COLO829 (cell line): ENCODE data around the gene GARS1.
A peak's percentile ranks its signal among the peaks of the same experiment; 100 is the strongest.
"Not testable (repeated sequence)": the region's sequence is repeated elsewhere in the genome, so short reads cannot be mapped to it uniquely, and the experiment has no call there.

Experiments
- DNase-seq: peaks from one replicate; pipeline ENCODE4 v3.0.0; 2012; ENCODE audit warnings: low spot score

The GARS1 gene, protein sequence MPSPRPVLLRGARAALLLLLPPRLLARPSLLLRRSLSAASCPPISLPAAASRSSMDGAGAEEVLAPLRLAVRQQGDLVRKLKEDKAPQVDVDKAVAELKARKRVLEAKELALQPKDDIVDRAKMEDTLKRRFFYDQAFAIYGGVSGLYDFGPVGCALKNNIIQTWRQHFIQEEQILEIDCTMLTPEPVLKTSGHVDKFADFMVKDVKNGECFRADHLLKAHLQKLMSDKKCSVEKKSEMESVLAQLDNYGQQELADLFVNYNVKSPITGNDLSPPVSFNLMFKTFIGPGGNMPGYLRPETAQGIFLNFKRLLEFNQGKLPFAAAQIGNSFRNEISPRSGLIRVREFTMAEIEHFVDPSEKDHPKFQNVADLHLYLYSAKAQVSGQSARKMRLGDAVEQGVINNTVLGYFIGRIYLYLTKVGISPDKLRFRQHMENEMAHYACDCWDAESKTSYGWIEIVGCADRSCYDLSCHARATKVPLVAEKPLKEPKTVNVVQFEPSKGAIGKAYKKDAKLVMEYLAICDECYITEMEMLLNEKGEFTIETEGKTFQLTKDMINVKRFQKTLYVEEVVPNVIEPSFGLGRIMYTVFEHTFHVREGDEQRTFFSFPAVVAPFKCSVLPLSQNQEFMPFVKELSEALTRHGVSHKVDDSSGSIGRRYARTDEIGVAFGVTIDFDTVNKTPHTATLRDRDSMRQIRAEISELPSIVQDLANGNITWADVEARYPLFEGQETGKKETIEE

DNA sequence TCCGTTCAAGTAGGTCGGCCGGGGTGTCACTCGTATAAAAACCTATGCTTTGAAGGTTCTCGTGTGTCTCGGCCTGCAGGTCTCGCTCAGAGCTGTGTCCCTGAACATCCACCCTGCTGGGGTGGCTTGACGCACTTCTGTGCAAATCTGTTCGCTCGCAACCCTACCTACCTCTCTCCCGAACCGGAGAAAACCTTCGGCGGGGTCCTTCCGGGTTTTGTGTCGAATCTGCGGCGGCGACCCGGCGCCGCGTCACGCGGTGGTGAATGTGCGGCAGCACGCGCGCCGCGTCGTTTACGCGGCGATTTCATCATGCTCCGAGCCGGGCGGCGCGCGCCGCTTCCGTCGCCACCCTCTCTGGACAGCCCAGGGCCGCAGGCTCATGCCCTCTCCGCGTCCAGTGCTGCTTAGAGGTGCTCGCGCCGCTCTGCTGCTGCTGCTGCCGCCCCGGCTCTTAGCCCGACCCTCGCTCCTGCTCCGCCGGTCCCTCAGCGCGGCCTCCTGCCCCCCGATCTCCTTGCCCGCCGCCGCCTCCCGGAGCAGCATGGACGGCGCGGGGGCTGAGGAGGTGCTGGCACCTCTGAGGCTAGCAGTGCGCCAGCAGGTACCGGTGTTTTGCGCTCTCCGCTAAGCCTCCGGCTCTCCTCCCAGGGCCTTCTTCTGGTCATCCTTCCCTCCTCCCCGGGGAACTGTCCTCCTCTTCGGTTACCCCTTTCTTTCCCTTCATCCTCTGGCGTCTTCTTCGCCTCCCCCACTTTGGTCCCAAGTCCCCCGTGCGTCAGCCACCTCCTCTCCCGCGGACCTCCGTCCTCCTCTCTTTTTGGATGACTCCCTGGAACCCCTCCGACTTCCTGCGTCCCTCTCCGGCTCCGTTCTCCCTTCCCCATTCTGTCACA, at the start of gene GARS1:
GARS1 (plus strand) TSS at position 339 of the 896 bp plus-strand sequence; CDS start at position 383, 44 bp downstream.
- DNase-seq, result peak; percentile 89

DNA sequence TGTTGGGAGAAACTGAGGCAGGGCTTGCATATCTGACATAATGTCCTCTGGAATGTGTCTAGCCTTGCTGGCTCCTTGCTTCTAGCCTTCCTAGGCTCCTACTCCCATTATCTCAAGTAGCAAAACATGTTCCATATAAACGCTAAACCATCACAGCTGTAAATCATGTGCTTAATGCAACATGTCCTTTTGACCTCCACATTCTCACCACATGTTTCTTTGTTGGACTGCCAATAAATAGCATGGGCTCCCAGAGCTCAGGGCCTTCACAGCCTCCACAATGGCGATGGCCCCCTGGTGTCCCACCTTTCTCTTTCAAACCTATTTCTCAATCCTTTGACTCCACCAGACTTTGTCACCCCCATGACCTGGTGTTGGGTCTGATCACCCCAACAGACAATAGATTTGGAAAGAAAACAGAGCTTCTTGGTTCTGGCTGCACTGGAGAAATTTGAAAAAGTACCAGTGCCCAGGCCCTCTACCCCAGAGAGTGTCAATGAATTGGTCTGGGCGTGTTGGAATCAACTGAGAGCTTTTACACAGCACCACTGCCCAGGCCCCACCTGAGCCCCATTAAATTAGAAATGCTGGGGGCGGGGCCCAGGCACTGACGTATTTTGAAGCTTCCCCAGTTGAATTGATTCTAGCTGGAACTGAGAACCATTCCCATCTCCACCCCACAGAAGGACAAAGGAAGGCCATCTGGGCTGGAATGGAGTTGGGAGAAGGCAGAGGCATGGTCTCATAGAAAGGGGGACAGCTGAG, 48.7 kb upstream of the GARS1 start:
- DNase-seq, result no peak

DNA sequence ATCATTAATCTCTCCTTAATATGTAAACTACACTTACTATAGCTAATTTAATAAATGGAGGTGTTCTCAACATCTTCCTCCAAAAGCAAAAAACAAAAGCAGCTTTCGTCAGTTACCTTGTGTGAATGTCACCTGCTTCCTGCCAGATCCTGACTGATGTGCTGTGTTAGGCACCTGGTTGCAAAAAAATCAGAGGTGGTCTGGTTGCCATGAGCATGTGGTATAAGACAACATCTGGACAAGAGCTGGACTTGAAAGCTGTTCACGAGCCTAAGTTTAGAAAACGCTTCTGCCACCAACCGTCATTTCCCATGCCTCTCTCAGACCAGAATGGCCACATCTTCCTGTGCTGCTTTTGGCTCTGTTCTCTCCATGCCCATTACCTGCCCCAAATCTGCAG, 48.1 kb upstream of the GARS1 start:
- DNase-seq, result no peak

DNA sequence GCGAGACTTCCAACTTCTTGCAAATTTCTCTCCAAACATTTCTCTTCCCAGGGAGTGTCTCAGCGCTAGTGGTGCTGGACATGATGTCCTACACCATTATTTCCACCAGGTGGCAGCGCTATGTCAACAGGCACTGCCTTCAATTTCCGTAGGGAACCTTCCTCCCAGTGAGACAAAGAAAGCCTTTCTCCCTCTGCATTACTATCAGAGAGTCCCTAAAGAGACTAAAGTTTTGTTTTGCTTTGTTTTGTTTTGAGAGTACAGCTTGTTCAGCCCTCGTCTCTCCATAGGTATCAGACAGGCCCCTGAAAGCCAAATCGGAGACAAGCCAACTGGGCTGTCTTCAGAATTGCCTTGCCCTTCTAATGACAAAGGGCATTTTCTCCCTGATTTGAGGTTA, 45.8 kb upstream of the GARS1 start:
- DNase-seq, result peak; percentile 96

DNA sequence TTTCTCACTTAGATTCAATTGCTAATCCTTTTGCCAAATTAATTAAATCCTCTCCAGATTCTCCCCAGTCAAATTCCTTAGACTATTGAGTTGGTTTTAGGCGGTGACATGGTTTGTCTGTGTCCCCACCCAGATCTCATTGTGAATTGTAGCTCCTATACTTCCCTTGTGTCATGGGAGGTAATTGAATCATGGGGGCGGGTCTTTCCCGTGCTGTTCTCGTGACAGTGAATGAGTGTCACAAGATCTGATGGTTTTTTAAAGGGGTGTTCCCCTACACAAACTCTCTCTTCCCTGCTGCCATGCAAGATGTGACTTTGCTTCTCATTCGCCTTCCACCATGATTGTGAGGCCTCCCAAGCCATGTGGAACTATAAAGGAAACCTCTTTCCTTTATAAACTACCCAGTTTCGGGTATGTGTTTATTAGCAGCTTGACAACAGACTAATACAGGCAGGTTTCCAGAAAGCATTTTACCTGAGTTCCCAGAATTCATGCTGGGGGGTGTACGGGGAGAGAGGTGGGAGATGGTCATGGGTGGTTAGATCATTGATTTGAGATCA, 44.7 kb upstream of the GARS1 start:
- DNase-seq, result peak; percentile 73

DNA sequence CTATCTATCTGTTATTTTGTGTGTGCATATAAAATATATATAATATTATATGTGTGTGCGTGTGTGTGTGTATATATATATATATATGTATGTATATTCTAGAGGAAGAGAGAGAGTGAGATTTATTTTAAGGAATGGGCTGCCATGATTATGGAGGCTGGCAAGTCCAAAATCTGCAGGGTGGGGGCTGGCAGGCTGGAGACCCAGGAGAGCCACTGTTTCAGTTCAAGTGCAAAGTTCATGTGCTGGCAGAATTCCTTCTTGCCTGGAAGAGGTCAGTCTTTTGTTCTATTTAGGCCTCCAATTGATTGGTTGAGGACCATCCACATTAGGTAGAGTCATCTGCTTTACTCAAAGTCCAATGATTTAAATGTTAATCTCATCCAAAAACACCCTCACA, 42.3 kb upstream of the GARS1 start:
- no peak for DNase-seq

DNA sequence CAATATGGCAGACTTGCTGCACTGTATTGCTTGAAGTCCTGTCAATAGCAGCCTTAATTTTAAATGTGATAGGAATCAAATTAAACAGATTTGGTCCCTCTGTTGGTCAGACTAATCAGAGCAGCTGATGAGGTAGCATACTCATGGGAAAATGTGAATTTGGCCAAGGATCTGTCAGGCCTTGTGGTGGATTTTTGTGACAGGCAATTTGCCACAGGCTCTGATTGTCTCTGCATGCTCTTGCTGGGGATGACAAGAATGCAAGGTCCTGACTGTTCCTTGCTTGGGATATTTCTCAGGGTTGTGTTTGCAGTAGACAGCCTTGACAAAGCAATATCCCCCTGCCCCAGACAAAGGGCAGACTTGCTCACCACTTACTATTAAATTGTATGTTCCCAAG, 41.5 kb upstream of the GARS1 start:
- DNase-seq, result no peak

DNA sequence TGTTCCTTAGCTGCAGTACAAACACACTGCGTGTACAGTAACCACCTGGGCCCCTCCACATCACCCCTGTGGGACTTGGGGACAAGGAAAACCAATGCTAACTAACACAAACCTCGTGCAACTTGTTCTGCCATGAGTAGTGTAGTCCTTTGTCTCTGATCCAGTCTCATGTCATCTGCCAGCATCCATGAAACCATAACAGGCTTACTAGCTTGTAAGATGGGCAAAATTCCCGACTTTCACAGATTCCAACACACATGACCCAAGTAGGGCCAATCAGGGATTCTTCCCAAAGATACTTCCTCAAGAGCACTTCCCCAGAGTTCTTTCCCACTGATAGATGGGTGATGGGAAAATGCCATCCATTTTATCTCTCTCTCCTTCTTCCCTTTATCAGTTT, 41.1 kb upstream of the GARS1 start:
- DNase-seq, result no peak

DNA sequence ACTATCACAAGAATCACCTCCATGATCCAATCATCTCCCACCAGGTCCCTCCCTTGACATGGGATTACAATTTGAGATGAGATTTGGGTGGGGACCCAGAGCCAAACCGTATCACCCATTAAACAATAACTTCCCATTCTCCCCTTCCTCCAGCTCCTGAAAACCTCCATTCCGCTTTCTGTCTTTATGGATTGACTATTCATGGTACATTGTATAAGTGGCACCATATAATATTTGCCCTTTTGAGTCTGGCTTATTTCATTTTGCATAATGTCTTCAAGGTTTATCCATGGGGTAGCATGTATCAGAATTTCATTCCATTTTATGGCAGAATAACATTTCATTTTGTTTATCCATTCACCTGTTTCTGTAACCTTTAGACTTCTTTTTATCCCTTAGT, 39.2 kb upstream of the GARS1 start:
- DNase-seq, result no peak

DNA sequence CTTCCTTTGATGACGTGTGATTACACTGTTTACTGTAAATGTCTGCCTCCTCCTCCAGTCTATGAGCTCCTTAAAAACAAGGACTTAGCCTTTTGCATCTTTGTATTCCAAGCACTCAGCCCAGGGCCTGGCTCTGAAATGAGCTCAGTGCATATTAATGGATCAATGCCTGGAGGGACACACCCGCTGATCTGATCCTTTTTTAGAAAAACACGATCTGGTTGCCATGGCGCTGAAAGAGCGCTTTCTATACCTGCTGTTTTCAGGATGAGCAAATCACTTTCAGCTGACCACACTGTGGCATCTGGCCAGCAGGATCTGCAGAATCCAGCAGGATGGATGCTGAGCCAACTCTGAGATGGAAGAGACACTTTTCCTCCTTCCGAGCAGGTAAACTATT, 37.8 kb upstream of the GARS1 start:
- no peak for DNase-seq

DNA sequence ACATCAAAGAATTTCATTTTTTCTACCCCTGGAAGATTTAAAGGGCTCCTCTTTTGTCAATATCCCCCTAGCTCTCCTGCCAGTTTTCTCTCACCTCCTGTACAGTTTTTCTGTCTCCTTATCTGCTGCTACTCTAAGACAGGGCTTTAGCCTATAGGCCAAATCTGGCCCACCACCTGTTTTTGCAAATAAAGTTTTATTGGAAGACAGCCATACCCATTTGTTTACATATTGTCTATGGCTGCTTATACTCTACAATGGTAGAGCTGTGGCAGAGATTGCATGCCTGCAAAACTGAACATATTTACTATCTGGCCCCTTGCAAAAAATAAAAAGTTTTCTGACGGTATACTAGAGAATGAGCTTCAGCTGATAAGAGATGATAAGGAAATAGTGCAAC, 37.4 kb upstream of the GARS1 start:
- no peak for DNase-seq

DNA sequence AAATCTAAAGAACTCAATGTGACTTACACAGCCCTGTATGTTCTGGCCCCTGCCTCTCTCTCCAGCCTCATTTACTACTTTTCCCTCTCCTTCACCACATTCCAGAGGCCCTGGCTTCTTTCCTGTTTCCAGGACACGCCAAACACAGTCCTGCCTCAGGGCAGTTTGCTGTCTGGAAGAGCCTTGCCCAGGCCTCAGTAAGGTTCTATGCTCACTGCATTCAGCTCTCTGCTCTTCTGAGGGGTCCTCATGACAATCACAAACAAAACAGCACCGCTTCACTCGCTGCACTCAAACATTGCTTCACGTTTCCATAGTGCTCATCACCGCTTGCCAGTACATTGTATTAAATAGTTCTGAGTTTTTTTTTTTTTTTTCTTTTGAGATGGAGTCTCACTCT, 35.1 kb upstream of the GARS1 start:
- DNase-seq, result no peak

DNA sequence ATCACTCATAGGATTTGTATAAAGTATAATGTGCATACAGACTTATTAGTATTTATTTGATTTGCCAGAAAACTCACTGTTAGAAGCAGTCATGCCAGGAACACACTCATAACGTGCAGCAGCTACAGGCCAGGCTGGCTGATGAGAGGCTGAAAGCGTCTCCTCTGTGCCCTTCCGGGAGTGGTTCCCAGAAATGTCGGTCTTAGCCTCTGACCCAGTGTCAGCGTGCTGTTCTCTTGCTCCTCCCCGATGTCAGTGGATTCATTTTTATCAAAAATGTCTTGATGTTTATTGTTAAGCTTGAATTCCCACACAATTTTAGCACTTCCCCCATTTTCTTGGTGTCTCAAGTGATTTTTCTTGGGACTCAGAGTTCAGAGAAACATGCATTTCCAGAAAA, 33.3 kb upstream of the GARS1 start:
- no peak for DNase-seq

DNA sequence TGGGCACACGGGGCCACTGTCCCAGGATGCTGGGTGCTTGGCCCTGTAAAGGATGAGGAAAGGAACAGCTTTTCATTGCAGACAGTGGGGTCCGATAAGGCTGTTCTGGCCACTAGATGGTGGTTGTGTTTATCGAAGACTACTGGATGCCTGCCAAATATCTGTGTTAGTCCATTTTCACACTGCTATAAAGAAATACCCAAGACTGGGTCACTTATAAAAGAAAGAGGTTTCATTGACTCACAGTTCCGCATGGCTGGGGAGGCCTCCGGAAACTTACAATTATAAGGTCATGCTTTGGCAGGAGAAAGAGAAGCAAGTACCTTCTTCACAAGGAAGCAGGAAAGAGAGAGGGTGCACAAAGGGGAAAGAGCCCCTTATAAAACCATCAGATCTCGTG, 32.2 kb upstream of the GARS1 start:
- DNase-seq, result peak; percentile 70

DNA sequence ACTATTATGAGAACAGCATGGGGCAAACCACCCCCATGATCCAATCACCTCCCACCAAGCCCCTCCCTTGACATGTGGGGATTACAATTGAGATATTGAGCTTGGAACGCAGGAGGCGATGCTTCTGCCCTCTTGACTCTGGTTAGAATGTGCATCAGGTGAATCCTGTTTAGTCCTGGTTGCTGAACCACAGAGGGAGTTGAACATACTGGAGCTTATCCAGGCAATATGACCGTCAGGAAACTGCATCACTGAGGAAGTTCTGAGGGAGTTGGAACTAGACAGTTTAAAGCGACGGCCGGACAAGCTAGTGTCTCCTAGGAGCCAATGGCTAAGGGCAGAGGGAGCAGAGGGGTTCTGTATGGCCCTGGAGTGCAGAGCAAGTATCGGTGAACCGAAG, 31.8 kb upstream of the GARS1 start:
- DNase-seq, result no peak

DNA sequence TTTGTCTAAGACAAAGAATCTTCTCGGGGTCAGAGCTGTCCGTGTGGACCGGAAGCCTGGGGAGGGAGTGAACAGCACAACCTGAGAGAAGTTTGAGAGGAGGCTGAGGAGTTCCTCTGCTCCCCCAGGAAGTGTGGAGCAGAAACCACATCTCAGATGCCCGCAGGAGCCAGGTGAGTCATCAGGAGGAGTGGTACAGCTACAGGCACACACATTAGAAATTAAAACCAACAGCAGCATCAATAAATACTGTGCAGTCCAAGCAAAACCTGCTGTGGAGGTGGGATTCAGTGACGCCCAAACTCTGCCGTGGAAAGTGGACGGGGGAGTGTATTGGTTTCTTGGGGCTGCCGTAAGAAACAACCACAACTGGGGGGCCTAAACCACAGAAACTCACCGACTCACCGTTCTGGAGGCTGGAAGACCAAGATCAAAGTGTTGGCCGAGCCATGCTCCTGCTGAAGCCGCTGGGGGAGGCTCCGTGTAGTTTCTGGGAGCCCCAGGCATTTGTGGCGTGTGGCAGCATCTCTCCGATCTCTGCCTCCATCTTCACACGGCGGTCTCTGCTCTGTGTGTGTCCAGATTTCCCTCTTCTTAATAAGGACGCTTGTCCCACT, 31.2 kb upstream of the GARS1 start:
- no peak for DNase-seq

DNA sequence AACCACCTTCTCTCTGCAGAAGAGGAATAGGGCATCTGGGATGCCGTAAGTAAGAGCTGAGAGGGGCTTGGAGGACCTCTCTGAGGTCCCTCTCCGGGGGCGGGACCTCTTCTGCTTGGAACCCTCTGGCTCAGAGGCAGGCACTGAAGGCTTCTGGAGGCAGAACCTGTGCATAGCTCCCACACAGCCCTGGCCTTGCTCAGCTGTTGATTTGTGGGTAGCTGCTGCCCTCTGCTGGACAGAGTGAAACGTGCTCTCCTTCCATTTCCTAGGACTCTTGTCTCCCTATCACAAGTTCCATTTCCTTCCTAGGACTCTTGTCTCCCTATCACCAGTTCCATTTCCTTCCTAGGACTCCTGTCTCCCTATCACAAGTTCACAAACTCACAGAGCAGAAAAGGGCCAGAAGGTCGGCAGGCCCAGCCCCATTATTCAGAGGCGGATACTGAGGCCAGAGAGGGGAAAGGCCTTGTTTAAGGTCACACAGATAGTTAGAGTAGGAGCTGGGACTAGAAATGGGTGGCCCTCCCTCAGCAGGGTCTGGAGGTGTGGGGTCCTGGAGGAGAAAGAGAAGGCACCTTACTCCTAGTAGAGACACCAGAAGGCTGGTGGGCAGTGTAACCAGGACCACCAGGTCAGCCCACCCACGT, 30.3 kb upstream of the GARS1 start:
- DNase-seq, result peak; percentile 83

DNA sequence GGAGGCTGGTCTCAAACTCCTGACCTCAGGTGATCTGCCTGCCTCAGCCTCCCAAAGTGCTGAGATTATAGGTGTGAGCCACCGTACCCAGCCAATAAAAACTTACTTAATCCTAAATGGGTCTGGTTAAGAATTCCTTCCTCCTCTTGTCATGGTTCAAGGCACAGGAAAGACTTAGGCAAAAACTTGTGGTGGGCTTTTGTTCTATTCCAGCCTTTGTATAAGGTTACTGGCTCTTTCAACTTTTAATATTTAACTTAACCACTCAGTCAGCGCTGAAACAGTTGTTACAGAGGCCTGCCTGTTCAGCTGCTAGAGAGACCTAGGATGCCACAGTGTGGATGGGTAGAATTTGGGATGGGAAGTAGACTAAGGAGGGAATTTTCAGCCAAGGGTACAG, 28.1 kb upstream of the GARS1 start:
- DNase-seq, result no peak

DNA sequence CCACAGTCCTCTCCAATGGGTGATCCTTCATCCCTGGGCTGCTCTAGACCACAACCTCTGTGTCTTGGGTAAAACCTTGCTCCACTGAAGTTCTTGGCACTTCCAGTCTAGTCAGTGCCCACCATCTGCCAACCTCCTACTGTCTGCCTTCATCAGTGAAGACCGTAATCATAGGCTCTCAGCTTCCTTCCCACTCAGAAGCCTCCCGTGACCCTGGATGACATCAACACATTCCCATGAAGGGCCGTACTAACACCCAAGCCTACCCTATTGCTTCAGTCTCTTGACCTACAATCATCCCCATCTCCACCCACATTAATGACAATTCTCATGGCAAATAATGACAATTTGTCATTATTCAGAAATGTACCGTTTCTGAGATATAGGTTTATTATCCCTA, 27.6 kb upstream of the GARS1 start:
- DNase-seq, result no peak

DNA sequence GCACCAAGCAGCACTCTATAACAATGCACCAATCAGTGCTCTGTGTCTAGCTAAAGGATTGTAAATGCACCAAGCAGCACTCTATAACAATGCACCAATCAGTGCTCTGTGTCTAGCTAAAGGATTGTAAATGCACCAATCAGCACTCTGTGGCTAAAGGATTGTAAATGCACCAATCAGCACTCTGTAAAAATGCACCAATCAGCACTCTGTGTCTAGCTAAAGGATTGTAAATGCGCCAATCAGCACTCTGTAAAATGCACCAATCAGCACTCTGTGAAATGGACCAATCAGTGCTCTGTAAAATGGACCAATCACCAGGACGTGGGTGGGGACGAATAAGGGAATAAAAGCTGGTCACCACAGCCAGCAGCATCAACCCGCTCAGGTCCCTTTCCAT, 24.4 kb upstream of the GARS1 start:
- DNase-seq, result not testable (repeated sequence)
